GM23338 (cell line): ENCODE measurements around the gene YBX2. TPM values are rescaled to one million over a fixed set of nuclear protein-coding genes. Genes with fewer than 3 reads are reported as not detected.

Experiments used
- ATAC-seq: fragments of 200-7000 bp; cut with Tn5 transposase; 3 replicates; pipeline ENCODE4 v1.9.1; 2020
- DNase-seq: peaks from one replicate; pipeline ENCODE4 v3.0.0-alpha.2; 2015; ENCODE audit warnings: low spot score
- H2AFZ ChIP-seq: fragments of 200-600 bp; sonication (generic); 2 replicates; pipeline ENCODE4 v1.8.0; 2016; ENCODE audit warnings: antibody characterized with exemption, mild to moderate bottlenecking, moderate library complexity
- H3F3A ChIP-seq: fragments of 200-600 bp; sonication (generic); replicated peaks from 2 replicates; pipeline ENCODE4 v1.8.0; 2017; ENCODE audit warnings: antibody characterized with exemption, mixed run types, low read depth
- H3K27ac ChIP-seq: fragments of 200-600 bp; sonication (generic); 2 replicates; pipeline ENCODE4 v1.6.1; 2016; ENCODE audit warnings: low read depth
- H3K27me3 ChIP-seq: fragments of 200-600 bp; sonication (generic); 2 replicates; pipeline ENCODE4 v1.8.0; 2016; ENCODE audit warnings: mild to moderate bottlenecking, mixed run types, moderate library complexity; ENCODE audit not compliant: insufficient read depth
- H3K36me3 ChIP-seq: fragments of 200-600 bp; sonication (generic); 2 replicates; pipeline ENCODE4 v1.8.0; 2016; ENCODE audit warnings: mild to moderate bottlenecking; ENCODE audit not compliant: insufficient read depth
- H3K4me1 ChIP-seq: fragments of 200-600 bp; sonication (generic); 2 replicates; pipeline ENCODE4 v1.8.0; 2016; ENCODE audit warnings: mild to moderate bottlenecking, moderate library complexity; ENCODE audit not compliant: insufficient read depth
- H3K4me2 ChIP-seq: fragments of 200-600 bp; sonication (generic); 2 replicates; pipeline ENCODE4 v1.7.1; 2017; ENCODE audit warnings: mixed run types
- H3K4me3 ChIP-seq: fragments of 200-600 bp; sonication (generic); 2 replicates; pipeline ENCODE4 v1.6.1; 2016; ENCODE audit warnings: mixed run types
- H3K79me2 ChIP-seq: fragments of 200-600 bp; sonication (generic); replicated peaks from 2 replicates; pipeline ENCODE4 v1.8.0; 2017; ENCODE audit warnings: mild to moderate bottlenecking; ENCODE audit not compliant: insufficient read depth
- H3K9me2 ChIP-seq: fragments of 200-600 bp; sonication (generic); 2 replicates; pipeline ENCODE4 v1.8.0; 2017; ENCODE audit not compliant: insufficient read depth
- H4K20me1 ChIP-seq: fragments of 200-600 bp; sonication (generic); replicated peaks from 2 replicates; pipeline ENCODE4 v1.8.0; 2017; ENCODE audit warnings: mild to moderate bottlenecking; ENCODE audit not compliant: insufficient read depth
- H3K27ac Mint-ChIP-seq: 2 replicates; pipeline ENCODE4 v1.8.0; 2020; ENCODE audit warnings: inconsistent platforms, mild to moderate bottlenecking, moderate library complexity, mixed read lengths
- H3K27me3 Mint-ChIP-seq: 3 replicates; pipeline ENCODE4 v1.8.0; 2022; ENCODE audit warnings: low read depth, mild to moderate bottlenecking, moderate library complexity, mixed read lengths, inconsistent platforms; ENCODE audit not compliant: insufficient read depth, poor library complexity
- H3K36me3 Mint-ChIP-seq: 3 replicates; pipeline ENCODE4 v1.8.0; 2021; ENCODE audit warnings: low read depth, mild to moderate bottlenecking, inconsistent platforms, moderate library complexity, mixed read lengths
- H3K4me1 Mint-ChIP-seq: 3 replicates; pipeline ENCODE4 v1.8.0; 2020; ENCODE audit warnings: mild to moderate bottlenecking, inconsistent platforms, mixed read lengths
- H3K4me3 Mint-ChIP-seq: 3 replicates; pipeline ENCODE4 v1.8.0; 2021; ENCODE audit warnings: moderate library complexity, mild to moderate bottlenecking, inconsistent platforms, mixed read lengths
- H3K9me3 Mint-ChIP-seq: 3 replicates; pipeline ENCODE4 v1.8.0; 2020; ENCODE audit warnings: moderate library complexity, mild to moderate bottlenecking, inconsistent platforms, mixed read lengths
- CREB1 ChIP-seq: fragments of 250-450 bp; sonication (Bioruptor Pico); IDR thresholded peaks from 2 replicates; pipeline ENCODE4 v1.5.0; 2020; ENCODE audit warnings: low read depth, mild to moderate bottlenecking, moderate library complexity
- EZH2phosphoT487 ChIP-seq: fragments of 200-600 bp; sonication (generic); IDR thresholded peaks from one replicate; pipeline ENCODE4 v1.8.1; 2018; ENCODE audit warnings: antibody characterized with exemption; ENCODE audit not compliant: unreplicated experiment
- JUNB ChIP-seq: IDR thresholded peaks from one replicate; pipeline ENCODE4 v1.6.1; 2016; ENCODE audit warnings: antibody characterized with exemption; ENCODE audit not compliant: unreplicated experiment
- REST ChIP-seq: IDR thresholded peaks from one replicate; pipeline ENCODE4 v1.6.1; 2018; ENCODE audit warnings: antibody characterized with exemption; ENCODE audit not compliant: unreplicated experiment
- polyA plus RNA-seq: library from polyadenylated mRNA; unstranded; fragments of >200 nt; fragmentation: Nextera tagmentation; extraction: Ambion mirVana; gene quantifications from 2 replicates; pipeline ENCODE4 v1.2.1, GENCODE V29; 2016
- total RNA-seq: library from RNA; depleted of rRNA; stranded (reverse); fragments of >200 nt; shearing (Covaris generic); gene quantifications from 2 replicates; pipeline ENCODE4 v1.2.3, GENCODE V29; 2014
- TF ChIP-seq, protein P1 (sequence below): fragments of 250-450 bp; sonication (Bioruptor Pico); IDR thresholded peaks from 2 replicates; pipeline ENCODE4 v1.5.0; 2020; ENCODE audit warnings: mild to moderate bottlenecking, moderate library complexity
- TF ChIP-seq, protein P2 (sequence below), 2 experiments: fragments of 200-600 bp in 1 of 2; sonication (generic) in 1 of 2; conservative IDR thresholded peaks; 2 replicates each; pipeline versions ENCODE4 v1.5.1 to v1.6.1; 2016 to 2017; ENCODE audit warnings: antibody characterized with exemption in 2 of 2, low read depth in 2 of 2, mild to moderate bottlenecking in 2 of 2, moderate library complexity in 1 of 2

YBX2 gene
- total and polyA plus RNA-seq, 2 experiments from 2014 or later, result 22.5 to 36.5 TPM

DNA sequence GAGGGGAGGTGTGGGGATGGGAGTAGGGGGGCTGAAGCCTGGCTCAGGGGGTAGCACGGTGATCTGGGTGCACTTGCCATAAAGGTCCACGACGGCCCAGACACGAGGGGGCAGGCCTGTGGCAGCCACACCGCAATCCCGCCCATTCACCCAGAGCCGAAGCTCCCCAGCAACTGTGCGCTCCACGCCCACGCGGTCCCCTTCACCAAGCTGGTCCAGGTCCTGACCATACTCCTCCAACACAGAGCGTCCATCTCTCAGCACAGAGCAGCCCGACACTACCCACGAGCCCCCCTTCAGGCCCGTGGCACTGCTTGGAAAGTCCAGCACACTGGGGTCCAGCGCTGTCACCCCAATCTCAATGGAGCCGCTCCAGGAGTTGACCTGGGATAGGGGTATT lies 33.1 kb upstream of the YBX2 start (continued):
- TF ChIP-seq, protein P1, sequence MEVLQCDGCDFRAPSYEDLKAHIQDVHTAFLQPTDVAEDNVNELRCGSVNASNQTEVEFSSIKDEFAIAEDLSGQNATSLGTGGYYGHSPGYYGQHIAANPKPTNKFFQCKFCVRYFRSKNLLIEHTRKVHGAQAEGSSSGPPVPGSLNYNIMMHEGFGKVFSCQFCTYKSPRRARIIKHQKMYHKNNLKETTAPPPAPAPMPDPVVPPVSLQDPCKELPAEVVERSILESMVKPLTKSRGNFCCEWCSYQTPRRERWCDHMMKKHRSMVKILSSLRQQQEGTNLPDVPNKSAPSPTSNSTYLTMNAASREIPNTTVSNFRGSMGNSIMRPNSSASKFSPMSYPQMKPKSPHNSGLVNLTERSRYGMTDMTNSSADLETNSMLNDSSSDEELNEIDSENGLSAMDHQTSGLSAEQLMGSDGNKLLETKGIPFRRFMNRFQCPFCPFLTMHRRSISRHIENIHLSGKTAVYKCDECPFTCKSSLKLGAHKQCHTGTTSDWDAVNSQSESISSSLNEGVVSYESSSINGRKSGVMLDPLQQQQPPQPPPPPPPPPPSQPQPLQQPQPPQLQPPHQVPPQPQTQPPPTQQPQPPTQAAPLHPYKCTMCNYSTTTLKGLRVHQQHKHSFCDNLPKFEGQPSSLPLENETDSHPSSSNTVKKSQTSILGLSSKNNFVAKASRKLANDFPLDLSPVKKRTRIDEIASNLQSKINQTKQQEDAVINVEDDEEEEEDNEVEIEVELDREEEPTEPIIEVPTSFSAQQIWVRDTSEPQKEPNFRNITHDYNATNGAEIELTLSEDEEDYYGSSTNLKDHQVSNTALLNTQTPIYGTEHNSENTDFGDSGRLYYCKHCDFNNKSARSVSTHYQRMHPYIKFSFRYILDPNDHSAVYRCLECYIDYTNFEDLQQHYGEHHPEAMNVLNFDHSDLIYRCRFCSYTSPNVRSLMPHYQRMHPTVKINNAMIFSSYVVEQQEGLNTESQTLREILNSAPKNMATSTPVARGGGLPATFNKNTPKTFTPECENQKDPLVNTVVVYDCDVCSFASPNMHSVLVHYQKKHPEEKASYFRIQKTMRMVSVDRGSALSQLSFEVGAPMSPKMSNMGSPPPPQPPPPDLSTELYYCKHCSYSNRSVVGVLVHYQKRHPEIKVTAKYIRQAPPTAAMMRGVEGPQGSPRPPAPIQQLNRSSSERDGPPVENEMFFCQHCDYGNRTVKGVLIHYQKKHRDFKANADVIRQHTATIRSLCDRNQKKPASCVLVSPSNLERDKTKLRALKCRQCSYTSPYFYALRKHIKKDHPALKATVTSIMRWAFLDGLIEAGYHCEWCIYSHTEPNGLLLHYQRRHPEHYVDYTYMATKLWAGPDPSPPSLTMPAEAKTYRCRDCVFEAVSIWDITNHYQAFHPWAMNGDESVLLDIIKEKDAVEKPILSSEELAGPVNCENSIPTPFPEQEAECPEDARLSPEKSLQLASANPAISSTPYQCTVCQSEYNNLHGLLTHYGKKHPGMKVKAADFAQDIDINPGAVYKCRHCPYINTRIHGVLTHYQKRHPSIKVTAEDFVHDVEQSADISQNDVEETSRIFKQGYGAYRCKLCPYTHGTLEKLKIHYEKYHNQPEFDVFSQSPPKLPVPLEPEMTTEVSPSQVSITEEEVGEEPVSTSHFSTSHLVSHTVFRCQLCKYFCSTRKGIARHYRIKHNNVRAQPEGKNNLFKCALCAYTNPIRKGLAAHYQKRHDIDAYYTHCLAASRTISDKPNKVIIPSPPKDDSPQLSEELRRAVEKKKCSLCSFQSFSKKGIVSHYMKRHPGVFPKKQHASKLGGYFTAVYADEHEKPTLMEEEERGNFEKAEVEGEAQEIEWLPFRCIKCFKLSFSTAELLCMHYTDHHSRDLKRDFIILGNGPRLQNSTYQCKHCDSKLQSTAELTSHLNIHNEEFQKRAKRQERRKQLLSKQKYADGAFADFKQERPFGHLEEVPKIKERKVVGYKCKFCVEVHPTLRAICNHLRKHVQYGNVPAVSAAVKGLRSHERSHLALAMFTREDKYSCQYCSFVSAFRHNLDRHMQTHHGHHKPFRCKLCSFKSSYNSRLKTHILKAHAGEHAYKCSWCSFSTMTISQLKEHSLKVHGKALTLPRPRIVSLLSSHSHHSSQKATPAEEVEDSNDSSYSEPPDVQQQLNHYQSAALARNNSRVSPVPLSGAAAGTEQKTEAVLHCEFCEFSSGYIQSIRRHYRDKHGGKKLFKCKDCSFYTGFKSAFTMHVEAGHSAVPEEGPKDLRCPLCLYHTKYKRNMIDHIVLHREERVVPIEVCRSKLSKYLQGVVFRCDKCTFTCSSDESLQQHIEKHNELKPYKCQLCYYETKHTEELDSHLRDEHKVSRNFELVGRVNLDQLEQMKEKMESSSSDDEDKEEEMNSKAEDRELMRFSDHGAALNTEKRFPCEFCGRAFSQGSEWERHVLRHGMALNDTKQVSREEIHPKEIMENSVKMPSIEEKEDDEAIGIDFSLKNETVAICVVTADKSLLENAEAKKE (CRISPR knock-in tag), result no peak
- no peak for TF ChIP-seq REST

DNA sequence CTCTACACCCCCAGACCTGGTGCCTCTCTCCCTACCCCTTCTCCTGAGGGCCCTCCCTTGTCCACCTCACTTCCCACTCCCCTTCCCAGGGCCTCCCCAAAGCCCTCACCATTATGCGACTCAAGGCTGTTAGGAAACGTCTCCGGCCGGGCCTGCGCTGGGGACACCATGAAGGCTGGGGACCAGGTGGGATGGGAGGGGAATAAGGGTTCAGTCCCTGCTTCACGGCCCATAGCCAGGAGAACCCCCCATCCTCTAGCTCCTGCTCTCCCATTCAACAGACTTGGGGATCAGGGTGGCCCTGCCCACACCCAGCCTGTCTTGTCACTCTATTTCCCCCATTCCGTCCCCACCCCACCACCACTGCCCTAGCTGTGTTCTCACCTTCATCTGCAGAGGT lies 32.6 kb upstream of the YBX2 start:
- Histone ChIP-seq H3K4me3 (no peak overlapping the region), H3K27ac (no peak overlapping the region), H3K79me2 (peaks cover 14% of the 10 kb centered on the region), H4K20me1 (no peaks in the 10 kb centered on the region), H3K27me3 (no peaks in the 10 kb centered on the region), H3K9me2 (no peaks in the 10 kb centered on the region), H3K36me3 (peaks cover 13% of the 10 kb centered on the region; the same call in 1 of the 2 replicates), H3K4me1 (peaks cover 10% of the 10 kb centered on the region), H2AFZ (no peak overlapping the region), H3K4me2 (no peak overlapping the region), H3F3A (peaks cover 26% of the 10 kb centered on the region)
- Mint-ChIP-seq H3K4me1 (peaks cover 14% of the 10 kb centered on the region), H3K27ac (no peak overlapping the region), H3K27me3 (peaks cover 7% of the 10 kb centered on the region), H3K36me3 (peaks cover 40% of the 10 kb centered on the region), H3K4me3 (0 out of 3 replicates have a peak overlapping the region, but pooled peaks have one; percentile 24), H3K9me3 (no peaks in the 10 kb centered on the region)
- DNase-seq (no peak), ATAC-seq (no peak)
- TF ChIP-seq JUNB (no peak), CREB1 (CRISPR knock-in tag) (no peak), EZH2phosphoT487 (no peak)
- TF ChIP-seq, protein P2, sequence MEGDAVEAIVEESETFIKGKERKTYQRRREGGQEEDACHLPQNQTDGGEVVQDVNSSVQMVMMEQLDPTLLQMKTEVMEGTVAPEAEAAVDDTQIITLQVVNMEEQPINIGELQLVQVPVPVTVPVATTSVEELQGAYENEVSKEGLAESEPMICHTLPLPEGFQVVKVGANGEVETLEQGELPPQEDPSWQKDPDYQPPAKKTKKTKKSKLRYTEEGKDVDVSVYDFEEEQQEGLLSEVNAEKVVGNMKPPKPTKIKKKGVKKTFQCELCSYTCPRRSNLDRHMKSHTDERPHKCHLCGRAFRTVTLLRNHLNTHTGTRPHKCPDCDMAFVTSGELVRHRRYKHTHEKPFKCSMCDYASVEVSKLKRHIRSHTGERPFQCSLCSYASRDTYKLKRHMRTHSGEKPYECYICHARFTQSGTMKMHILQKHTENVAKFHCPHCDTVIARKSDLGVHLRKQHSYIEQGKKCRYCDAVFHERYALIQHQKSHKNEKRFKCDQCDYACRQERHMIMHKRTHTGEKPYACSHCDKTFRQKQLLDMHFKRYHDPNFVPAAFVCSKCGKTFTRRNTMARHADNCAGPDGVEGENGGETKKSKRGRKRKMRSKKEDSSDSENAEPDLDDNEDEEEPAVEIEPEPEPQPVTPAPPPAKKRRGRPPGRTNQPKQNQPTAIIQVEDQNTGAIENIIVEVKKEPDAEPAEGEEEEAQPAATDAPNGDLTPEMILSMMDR (conservative IDR thresholded peaks at IDR 0.05; ENCODE audit: low read depth in 2 of 2), result no peak
